Activated T-cell treated with anti-CD3 and anti-CD28 coated beads for 48 hours (primary cell): ENCODE measurements around the gene UBR1.

Source experiments
- DNase-seq: peaks from one replicate; pipeline ENCODE4 v3.0.0-alpha.2; 2020; ENCODE audit warnings: low read depth

The UBR1 gene

DNA sequence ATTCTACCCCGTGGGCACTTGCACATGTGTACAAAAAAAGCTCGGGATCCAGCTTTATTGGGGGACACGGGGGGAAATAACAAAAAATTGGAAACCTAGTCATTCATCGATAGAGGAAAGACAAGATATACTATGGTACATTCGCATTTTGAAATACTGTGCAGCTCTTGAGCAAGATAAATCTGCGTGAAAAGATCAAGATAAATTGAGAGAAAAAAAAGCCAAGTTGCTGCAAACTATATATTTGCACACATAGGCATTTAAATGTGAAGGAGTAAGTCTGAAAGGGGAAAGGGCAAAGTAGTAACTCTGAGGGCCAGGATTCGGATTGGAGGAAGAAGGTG lies 620 bp upstream of the UBR1 start:
- DNase-seq: no peak

DNA sequence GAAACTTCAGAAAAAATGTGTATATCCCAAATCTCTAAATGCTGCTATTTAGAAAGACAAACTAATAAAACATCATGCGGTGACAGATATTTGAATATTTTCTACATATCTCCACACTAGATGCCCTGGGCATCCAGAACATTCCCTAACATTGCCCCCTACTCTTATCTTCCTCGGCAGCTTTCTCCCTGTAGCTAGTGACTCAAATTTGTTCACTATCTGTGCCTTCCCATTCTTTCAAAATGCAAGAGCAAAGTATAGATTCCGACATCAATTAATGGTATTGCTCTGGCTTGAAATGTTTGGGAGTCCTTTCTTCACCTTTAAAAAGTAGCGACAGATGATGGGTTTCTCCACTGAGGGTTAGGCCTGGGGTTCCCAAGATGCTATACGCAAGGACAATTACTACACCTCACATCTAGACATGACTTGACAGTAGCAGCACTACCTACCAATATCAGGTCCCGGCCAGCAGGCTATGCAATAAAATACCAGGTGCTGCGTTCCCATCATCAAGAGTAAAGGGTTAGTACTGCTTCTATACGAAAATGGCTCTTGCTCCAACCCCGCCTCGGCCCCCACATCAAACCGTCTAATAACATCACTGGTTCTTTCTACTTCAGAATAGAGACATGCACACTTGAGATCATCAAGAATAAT lies 631 bp downstream of the UBR1 start:
- DNase-seq: peak; percentile 11

DNA sequence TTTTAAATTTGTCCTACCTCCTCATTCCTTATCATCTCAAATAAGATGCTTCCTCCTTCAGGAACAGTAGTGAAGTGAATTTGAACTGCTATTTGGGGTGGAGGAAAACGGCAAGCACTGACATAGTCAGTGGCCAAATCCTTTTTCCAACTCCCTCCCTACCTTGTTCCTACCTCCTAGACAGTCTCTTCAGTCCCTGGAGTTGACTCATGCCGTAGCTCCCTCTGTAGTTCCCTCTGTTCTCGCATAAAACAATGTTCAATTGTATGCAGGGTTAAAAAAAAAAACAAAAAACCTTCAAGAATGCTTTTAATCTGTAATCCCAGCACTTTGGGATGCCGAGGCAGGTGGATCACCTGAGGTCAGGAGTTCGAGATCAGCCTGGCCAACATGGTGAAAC lies 1.4 kb downstream of the UBR1 start:
- no peak for DNase-seq

DNA sequence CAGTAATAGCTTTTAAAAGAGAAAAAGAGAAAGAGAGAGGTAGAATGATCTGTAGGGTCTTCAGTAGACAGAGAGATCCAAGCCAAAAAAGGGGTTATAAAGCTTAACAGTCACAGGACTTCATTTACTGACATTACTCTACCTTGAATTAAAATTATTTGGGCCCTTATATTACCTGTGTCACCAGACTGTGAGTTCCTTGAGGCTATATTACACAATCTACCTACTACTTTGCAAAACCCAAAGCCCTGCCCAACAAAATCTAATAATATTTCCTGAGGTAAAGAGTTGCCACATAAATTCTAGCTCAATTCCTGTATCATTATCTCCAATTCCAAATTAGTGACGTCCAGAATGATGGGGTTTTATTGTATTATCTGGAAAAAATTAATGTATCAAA lies 1.9 kb downstream of the UBR1 start:
- no peak for DNase-seq

DNA sequence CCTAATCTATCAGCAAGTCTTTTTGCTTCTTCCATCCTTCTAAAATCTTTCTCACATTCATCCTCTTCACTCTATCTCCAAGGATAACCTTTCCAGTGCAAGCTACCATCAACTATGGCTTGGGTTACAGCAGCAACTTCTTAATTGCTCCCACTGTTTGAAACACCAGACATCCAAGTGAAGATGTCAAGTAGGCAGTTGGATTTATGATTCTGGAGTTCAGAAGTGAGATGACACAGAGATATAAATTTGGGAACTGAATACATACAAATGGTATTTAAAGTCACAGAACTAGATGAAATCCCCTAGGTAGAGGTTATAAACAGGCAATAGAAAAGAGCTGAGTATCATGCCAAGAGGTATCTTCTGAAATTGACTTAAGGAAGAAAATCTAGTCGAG lies 3.7 kb downstream of the UBR1 start:
- no peak for DNase-seq

DNA sequence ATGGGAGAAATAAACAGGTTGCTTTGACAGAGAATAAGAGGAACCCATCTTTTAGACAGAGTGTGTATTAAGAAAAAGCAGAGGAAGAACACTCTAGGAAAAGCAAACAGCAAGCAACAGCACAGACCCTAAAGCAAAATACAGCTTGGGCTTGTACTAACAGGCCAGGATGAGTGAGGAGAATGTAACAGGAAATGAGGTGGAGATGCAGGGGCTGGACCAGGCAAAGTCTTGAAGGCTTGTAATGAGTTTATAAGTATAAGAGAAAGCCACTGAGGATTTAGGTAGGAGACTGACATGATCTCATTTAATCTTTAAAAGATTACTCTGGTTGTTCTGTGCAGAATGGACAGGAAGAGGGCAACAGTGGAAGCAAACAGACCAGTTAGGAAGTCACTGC lies 4.9 kb downstream of the UBR1 start:
- no peak for DNase-seq

DNA sequence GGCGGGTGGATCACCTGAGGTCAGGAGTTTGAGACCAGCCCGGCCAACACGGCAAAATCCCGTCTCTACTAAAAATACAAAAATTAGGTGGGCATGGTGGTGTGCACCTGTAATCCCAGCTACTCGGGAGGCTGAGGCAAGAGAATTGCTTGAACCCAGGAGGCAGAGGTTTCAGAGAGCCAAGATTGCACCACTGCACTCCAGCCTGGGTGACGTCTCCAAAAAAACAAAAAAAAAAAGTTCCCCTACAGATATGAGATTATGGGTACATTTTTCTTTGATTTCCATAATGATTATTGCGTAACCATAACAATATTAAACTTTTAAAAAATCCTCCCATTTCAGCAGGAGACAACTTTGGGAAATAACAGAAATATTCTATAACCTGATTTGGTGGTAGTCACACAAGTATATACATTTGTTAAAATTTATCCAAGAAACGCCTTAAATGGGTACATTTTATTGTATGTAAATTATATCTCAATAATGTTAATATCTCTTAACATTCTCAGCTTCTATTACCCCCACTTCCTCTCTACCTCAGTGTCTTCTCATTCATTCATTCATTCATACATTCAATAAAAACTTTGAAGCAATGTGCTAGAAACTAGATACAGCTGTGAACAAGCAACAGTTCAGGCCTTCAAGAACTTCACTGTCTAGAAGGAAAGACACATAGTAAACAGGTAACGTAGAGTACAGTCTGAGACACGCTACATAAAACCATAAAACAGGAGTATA lies 6.6 kb downstream of the UBR1 start:
- DNase-seq: no peak

DNA sequence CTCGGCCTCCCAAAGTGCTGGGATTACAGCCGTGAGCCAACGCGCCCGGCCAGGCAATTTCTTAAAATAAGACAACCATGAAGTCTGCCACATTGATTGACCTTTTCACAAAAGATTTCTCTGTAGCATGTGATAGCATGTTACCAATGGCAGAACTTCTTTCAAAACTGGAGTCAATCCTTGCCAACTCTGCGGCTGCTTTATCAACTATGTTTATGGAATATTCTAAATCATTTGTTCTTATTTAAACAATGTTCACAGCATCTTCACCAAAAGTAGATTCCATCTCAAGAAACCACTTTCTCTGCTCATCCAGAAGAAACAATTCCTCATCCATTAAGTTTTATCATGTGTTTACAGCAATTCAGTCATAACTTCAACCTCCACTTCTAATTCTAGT lies 9.4 kb downstream of the UBR1 start:
- DNase-seq: no peak

DNA sequence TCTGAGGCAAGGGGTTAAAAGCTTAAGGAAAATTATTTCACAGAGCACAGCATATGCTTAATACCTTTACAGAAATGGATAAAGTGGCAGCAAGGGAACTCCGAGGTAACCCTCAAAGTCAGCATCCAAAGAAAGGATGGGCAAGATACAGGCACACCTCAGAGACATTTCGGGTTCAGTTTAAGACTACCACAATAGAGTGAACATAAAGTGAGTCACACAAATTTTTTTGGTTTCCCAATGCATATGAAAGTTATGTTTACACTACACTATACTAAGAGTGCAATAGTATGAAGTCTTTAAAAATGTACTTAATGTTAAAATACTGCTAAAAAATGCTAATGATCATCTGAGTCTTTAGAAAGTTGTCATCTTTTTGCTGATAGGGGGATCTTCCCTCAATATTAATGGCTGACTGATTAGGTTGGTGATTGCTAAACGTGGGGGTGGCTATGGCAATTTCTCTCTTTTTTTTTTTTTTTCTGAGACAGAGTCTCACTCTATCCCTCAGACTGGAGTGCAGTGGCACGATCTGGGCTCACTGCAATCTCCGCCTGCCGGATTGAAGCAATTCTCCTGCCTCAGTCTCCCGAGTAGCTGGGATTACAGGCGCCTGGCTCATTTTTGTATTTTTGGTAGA lies 10.0 kb downstream of the UBR1 start:
- DNase-seq: no peak

DNA sequence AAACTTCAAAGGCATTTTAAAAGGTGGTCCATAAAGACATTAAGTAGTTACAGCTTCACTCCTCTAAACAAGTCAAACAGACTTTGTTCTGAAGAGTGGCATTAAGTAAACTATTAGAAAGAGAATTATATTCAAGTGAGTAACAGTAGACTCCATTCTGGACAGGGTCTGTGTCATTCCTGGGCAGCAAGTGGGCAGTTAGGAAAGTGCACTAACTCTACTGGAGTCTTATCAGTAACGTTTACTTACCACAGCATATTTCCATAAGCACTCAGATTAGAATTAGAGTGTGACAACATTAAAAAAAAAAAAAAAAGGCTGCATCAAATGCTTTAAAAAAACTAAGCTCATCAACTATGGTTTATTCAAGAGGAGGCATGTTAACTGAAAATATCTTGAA lies 10.6 kb downstream of the UBR1 start:
- no peak for DNase-seq

DNA sequence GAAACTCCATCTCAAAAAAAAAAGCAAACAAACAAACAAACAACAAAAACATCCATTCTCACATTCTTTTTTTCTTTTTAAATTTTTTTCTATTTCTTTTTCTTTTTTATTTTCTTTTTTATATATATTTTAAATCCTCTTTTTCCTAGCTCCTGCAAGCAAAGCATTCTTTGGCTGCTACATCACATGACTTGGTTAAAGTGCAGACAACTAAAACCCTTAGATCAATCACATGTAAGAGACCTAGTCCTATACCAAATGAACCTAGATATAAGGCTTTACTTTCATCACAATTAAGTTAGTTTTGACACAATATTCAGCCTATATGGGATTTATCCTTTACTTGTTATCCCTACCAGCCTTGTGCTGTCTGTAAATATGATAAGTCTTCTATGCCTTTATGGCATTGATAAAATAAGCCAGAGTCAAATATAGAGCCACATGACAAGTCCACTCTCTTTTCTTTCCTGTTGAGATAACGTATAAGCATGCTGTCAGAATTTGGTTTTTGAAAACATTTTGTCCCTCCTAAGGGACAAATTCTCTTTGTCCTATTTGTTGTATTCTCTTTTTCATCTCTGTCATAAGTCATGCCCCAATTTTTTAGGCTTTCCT lies 11.3 kb downstream of the UBR1 start:
- DNase-seq: no peak

DNA sequence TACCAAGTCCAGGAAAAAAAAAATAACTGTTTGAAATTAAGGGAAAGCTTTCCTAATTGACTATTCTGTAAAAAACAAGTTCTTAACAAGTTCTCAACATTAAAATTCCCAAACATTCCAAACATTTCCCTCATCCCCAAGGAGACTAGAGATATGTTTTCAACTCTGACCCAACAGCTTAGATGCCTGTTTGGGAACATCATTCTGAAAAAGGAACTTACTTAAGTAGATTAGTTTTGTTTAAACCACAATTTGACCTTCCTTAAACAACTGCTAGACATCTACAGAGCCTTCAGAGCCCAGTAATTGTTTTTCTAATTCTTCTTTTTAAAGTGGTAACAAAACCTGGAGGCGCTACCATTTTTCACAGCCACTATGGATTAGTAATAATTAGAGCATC lies 12.8 kb downstream of the UBR1 start:
- no peak for DNase-seq

DNA sequence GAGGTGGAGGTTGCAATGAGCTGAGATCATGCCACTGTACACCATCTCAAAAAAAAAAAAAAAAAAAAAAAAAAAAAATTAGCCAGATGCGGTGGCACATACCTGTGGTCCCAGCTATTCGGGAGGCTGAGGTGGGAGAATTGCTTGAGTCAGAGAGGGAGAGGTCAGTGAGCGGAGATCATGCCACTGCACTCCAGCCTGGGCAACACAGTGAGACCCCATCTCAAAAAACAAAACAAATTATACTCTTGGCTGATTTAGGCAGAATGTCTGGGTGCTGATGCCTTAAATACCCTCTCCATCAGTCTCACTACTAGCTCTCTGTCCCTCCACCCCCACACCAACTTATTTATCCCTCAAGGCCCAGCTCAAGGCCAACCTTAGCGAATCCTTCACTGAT lies 14.0 kb downstream of the UBR1 start:
- DNase-seq: no peak

DNA sequence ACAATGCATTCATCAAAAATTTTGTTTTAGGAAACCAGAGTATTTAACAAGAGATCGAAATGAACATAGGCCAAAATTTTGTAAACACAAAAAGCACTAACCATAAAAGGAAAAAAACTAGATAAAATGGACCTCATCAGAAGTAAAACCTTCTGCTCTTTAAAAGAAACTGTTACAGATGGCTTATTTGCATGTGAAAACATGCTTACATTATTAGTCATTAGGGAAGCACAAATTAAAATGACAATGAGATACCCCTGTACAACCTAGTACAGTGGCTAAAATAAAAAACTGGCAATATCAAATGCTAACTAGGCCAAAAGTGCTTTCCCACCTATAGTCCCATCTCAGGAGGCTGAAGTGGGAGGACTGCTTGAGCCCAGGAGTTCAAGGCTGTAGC lies 19.3 kb downstream of the UBR1 start:
- DNase-seq: no peak

DNA sequence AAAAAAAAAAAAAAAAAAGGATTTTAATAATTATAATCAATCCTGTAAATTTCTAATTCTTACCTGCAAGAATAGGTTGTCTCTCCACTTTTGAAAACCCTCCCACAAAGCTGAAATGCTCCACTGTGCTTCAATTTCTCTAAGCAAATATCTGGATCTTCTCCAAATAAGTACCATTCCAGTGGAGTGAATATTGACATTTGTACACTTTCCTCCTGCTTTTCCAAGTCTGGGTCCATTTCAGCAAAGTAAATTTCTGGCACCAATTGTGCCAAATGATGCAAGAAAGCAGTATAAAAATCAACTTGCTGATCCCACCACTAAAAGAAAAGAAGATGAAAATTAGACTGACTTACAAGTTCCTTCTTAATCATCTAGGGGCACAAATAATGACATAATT lies 19.9 kb downstream of the UBR1 start:
- no peak for DNase-seq

DNA sequence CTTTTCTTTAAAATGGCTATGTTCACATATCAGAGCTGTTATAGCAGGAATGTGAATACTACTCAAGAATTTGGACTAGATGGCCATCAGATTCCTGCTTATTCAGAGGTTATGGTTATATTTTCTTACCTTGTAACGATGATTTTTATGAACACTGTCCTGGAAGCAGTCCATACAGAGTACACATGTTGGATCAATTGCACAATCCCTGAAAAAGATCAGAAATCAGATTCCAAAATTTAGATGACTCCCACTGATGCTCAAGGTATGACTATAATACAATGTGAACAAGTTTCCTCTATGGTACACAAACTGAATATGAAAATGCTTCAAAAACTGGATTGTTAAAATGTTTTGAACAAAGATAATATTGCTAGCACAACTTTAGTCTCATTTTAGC lies 23.3 kb downstream of the UBR1 start:
- DNase-seq: no peak

DNA sequence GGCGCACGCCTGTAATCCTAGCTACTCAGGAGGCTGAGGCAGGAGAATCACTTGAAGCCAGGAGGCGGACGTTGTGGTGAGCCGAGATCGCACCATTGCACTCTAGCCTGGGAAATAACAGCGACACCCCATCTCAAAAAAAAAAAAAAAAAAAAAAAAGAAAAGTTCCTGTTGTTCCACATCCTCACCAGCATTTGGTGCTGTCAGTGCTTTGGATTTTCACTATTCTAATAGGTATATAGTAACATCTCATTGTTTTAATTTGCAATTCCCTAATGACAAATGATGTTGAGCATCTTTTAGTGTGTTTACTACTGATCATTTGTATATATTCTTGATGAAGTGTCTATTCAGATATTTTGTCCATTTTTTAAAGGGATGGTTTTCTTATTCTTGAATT lies 24.6 kb downstream of the UBR1 start:
- DNase-seq: no peak

DNA sequence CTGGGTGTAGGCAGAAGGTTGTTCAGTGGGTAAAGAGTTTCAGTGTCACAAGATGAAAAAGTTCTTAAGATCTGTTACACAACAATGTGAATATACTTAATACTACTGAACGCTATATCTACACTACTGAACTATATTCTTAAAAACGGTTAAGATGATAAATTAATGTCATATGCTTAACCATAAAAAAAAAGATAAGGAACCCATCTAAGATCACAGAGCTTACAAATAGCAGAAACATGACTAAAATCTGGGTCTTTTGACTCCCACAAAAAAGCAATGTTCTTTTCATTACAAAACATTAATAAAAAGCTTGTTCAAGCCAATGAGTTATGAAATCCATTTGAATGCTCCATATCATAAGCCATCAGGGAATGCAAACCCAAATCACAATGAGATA lies 34.4 kb downstream of the UBR1 start:
- no peak for DNase-seq

DNA sequence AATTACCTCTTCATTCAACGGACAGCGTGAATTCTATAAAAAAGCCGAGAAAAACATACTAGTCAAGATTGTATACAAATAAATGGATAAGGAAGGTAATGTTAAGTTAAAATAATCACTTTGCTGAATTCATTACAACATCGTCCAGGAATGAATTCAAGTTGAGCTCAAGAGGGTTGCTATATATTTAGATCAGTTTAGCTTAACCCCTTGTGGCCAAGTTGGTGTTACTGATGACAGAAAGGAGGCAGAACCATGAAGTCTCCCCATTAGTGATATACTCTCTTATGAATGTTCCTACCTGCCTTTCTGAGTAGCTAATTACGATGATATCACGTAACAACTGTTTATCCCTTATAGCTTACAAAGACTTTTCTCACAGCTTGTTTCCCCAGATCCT lies 34.9 kb downstream of the UBR1 start:
- no peak for DNase-seq

DNA sequence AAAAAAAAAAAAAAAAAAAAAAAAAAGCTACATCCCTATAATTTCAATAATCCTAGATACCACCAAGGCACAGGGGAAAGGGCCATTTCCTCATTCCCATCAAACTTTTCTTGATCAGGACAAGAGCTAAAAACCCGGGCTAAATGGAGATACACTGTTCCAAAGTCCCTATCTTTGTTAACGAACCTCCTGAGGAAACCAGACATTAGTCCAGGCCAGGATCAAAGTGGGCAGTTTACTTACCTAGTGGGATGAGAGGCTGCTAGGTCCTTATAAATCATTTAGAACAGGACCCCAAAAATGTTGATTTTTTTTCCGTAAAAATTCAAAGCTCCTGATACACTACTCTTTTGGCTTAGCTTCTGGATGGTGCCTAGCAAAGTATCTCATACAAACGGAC lies 35.6 kb downstream of the UBR1 start:
- no peak for DNase-seq

DNA sequence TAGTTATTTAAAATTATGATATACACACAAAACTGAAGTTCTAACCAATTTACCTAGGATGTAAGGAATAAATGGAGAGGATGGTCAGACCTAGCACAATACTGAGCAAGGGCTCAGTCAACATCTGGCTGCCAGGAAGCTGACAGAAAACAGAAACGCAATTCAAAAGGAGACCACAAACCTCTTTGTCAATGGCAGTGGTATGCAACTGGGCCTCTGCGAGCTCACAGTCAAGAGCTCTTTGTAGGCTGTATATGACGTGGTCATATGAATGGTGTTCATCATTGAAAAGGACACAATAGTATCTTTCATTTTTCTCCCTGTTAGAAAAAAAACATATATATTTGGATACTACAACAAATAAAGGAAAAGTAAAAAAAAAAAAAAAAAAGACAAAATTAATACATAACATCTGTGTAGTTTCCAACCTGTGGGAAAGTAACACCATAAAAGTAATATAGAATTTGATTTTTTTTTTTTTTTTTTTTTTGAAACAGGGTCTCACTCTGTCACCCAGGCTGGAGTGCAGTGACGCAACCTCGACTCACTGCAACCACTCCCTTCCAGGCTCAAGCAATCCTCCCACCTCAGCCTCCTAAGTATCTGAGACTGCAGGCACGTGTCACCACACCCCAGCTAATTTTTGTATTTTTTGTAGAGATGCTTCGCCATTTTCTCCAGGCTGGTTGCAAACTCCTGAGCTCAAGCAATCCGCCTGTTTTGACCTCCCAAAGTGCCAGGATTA lies 37.9 kb downstream of the UBR1 start:
- peak; percentile 15 for DNase-seq

DNA sequence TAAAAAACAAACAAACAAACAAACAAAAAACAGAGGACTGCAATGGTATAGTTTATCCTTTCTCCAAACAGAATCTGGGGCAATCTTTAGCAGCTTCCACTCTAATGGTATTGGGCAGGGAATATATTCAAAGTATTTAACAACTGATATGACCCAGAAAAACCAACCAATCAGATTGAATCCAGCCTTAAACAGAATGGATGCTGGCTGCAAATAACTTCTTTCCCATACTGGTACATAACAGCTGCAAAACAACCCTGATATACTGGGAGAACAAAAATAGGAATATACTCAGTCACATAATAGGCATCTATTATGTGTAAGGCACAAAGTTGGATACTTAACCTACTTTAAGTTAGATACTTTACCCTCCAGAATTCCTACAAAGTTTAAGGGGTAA lies 49.1 kb downstream of the UBR1 start:
- no peak for DNase-seq

DNA sequence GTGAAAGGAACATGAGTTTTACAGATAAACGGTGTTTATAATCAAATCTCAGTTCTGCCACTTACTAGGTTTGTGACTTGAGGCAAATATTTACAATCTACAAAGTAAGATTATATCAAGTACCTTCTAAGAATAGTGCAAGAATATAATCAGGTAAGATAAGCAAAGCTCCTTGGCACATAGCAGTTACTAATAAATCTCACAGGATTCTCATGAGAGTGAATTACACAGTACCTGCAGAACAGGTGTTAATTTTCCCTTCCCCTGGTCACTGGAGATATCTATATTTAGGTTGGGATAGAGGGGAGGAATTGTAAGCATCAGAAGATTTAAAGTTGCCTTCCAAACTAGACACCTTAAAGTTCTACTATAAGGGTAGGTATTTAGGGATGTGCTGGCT lies 53.0 kb downstream of the UBR1 start:
- DNase-seq: no peak
